ENCODE measurements around the gene C22orf42.
"Not testable (repeated sequence)": the region's sequence is repeated elsewhere in the genome, so short reads cannot be mapped to it uniquely, and the experiment has no call there.

C22orf42 gene

DNA sequence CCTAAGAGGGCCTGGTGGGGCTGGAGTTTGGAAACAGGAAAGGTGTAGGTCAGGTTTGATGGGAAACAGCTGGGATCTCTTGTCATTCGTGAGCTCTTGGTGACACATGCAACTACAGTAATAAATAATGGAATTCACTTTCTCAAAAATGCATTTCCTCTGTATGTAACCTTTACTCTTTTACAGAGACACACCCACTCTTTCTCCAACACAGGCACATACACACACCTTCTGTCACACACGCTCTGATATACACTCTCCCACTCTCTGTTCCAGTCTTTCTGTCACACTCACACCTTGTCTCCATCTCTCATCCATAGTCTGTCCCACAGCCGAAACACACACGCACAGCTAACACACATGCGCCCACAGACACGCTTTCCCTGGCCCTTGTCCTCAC is 6.6 kb upstream of the C22orf42 start:
- no peak for TF ChIP-seq CTCF (IDR thresholded peaks at IDR 0.05; ENCODE audit: low read length)
- no peak for TF ChIP-seq EZH2 (IDR thresholded peaks at IDR 0.05; ENCODE audit: borderline replicate concordance, low read length)
- H3K79me2 ChIP-seq (ENCODE audit: insufficient read depth, low read length): no peaks in the 10 kb centered on the region
- no peaks in the 10 kb centered on the region for H3K4me1 ChIP-seq (ENCODE audit: insufficient read depth, low read length, severe bottlenecking)
- H4K20me1 ChIP-seq (ENCODE audit: insufficient read depth, low read length): no peaks in the 10 kb centered on the region
- no peak overlapping the region for H3K4me2 ChIP-seq (ENCODE audit: low read length)
- no peak overlapping the region for H3K27ac ChIP-seq (ENCODE audit: low read depth, low read length, poor library complexity, severe bottlenecking)
- H3K9ac ChIP-seq (ENCODE audit: low read length): no peak overlapping the region
- no peaks in the 10 kb centered on the region for H3F3A ChIP-seq (ENCODE audit: insufficient read depth, low read length)
- no peaks in the 10 kb centered on the region for H3K9me3 ChIP-seq (ENCODE audit: low read length)
- no peaks in the 10 kb centered on the region; the same call in 1 of the 2 replicates for H3K27me3 ChIP-seq (ENCODE audit: insufficient read depth, low read length)
- H3K36me3 ChIP-seq (ENCODE audit: insufficient read depth, low read length): no peaks in the 10 kb centered on the region
- no peak overlapping the region for H2AFZ ChIP-seq (ENCODE audit: low read length)
- no peaks in the 10 kb centered on the region for H3K9me2 ChIP-seq (ENCODE audit: low read depth, low read length)
- H3K4me3 ChIP-seq (ENCODE audit: low read depth, low read length, poor library complexity, severe bottlenecking): no peak overlapping the region

- H3K9me3 ChIP-seq (ENCODE audit: low read length): no peaks in the 10 kb centered on the region
- no peak for TF ChIP-seq EZH2 (IDR thresholded peaks at IDR 0.05; ENCODE audit: borderline replicate concordance, low read length)
- TF ChIP-seq CTCF (IDR thresholded peaks at IDR 0.05; ENCODE audit: low read length): no peak
- H3K36me3 ChIP-seq (ENCODE audit: insufficient read depth, low read length): no peaks in the 10 kb centered on the region
- H2AFZ ChIP-seq (ENCODE audit: low read length): no peak overlapping the region
- no peaks in the 10 kb centered on the region; the same call in 1 of the 2 replicates for H3K27me3 ChIP-seq (ENCODE audit: insufficient read depth, low read length)
- no peak overlapping the region for H3K27ac ChIP-seq (ENCODE audit: low read depth, low read length, poor library complexity, severe bottlenecking)
- no peak overlapping the region for H3K9ac ChIP-seq (ENCODE audit: low read length)
- no peaks in the 10 kb centered on the region for H4K20me1 ChIP-seq (ENCODE audit: insufficient read depth, low read length)
- H3K4me2 ChIP-seq (ENCODE audit: low read length): no peak overlapping the region
- H3F3A ChIP-seq (ENCODE audit: insufficient read depth, low read length): no peaks in the 10 kb centered on the region
- H3K79me2 ChIP-seq (ENCODE audit: insufficient read depth, low read length): no peaks in the 10 kb centered on the region
- no peak overlapping the region for H3K4me3 ChIP-seq (ENCODE audit: low read depth, low read length, poor library complexity, severe bottlenecking)
- H3K4me1 ChIP-seq (ENCODE audit: insufficient read depth, low read length, severe bottlenecking): no peaks in the 10 kb centered on the region
- H3K9me2 ChIP-seq (ENCODE audit: low read depth, low read length): no peaks in the 10 kb centered on the region
These were observed 5.2 kb upstream of the C22orf42 start for GRCh38 chr22:32164075-32164860.

- not testable (repeated sequence) for H3K36me3 ChIP-seq (ENCODE audit: insufficient read depth, low read length); H3K9ac ChIP-seq (ENCODE audit: low read length); H3F3A ChIP-seq (ENCODE audit: insufficient read depth, low read length); H4K20me1 ChIP-seq (ENCODE audit: insufficient read depth, low read length); H3K4me3 ChIP-seq (ENCODE audit: low read depth, low read length, poor library complexity, severe bottlenecking); H3K27me3 ChIP-seq (ENCODE audit: insufficient read depth, low read length); H3K9me3 ChIP-seq (ENCODE audit: low read length); H3K4me2 ChIP-seq (ENCODE audit: low read length); H3K4me1 ChIP-seq (ENCODE audit: insufficient read depth, low read length, severe bottlenecking); H3K79me2 ChIP-seq (ENCODE audit: insufficient read depth, low read length); H3K9me2 ChIP-seq (ENCODE audit: low read depth, low read length); H3K27ac ChIP-seq (ENCODE audit: low read depth, low read length, poor library complexity, severe bottlenecking); H2AFZ ChIP-seq (ENCODE audit: low read length)
These were observed 1.3 kb upstream of the C22orf42 start for GRCh38 chr22:32160411-32160810.

- not testable (repeated sequence) for H3K4me1 ChIP-seq (ENCODE audit: insufficient read depth, low read length, severe bottlenecking); H4K20me1 ChIP-seq (ENCODE audit: insufficient read depth, low read length); H3K9ac ChIP-seq (ENCODE audit: low read length); H3K9me3 ChIP-seq (ENCODE audit: low read length); H3K79me2 ChIP-seq (ENCODE audit: insufficient read depth, low read length); H3K36me3 ChIP-seq (ENCODE audit: insufficient read depth, low read length); H3K4me2 ChIP-seq (ENCODE audit: low read length); H3K4me3 ChIP-seq (ENCODE audit: low read depth, low read length, poor library complexity, severe bottlenecking); H3F3A ChIP-seq (ENCODE audit: insufficient read depth, low read length); H2AFZ ChIP-seq (ENCODE audit: low read length); H3K27ac ChIP-seq (ENCODE audit: low read depth, low read length, poor library complexity, severe bottlenecking); H3K27me3 ChIP-seq (ENCODE audit: insufficient read depth, low read length); H3K9me2 ChIP-seq (ENCODE audit: low read depth, low read length)
These were observed 1.5 kb downstream of the C22orf42 start for GRCh38 chr22:32157632-32158031.

GRCh38 chr22:32154727-32155126 is 4.4 kb downstream of the C22orf42 start:
- H2AFZ ChIP-seq (ENCODE audit: low read length); H3K9ac ChIP-seq (ENCODE audit: low read length); H3K4me2 ChIP-seq (ENCODE audit: low read length); H3K79me2 ChIP-seq (ENCODE audit: insufficient read depth, low read length); H3K36me3 ChIP-seq (ENCODE audit: insufficient read depth, low read length); H4K20me1 ChIP-seq (ENCODE audit: insufficient read depth, low read length); H3K27me3 ChIP-seq (ENCODE audit: insufficient read depth, low read length); H3K27ac ChIP-seq (ENCODE audit: low read depth, low read length, poor library complexity, severe bottlenecking); H3K4me3 ChIP-seq (ENCODE audit: low read depth, low read length, poor library complexity, severe bottlenecking); H3K4me1 ChIP-seq (ENCODE audit: insufficient read depth, low read length, severe bottlenecking); H3K9me2 ChIP-seq (ENCODE audit: low read depth, low read length); H3F3A ChIP-seq (ENCODE audit: insufficient read depth, low read length); H3K9me3 ChIP-seq (ENCODE audit: low read length): not testable (repeated sequence)

DNA sequence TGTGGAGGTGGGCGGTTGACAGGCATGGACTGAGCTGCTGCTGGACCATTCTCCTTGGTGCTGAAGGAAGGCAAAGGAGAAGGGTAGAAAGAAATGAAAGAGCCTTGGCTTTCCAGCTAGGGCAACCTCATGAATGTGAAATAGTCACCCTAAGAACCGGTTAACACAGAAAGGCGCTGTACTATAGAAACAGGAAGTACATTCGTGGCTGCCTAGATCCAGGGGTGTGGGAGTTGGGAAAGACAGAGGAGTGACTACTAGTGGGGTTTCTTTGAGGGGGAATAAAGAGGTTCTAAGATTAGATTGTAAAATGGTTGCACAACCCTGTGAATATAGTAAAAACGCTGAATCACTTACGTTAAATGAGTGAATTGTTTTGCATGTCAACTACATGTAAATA is 7.5 kb downstream of the C22orf42 start:
- H3K4me3 ChIP-seq (ENCODE audit: low read depth, low read length, poor library complexity, severe bottlenecking); H4K20me1 ChIP-seq (ENCODE audit: insufficient read depth, low read length); H3K27ac ChIP-seq (ENCODE audit: low read depth, low read length, poor library complexity, severe bottlenecking); H3K9me3 ChIP-seq (ENCODE audit: low read length); H3K4me1 ChIP-seq (ENCODE audit: insufficient read depth, low read length, severe bottlenecking); H3K79me2 ChIP-seq (ENCODE audit: insufficient read depth, low read length); H3K36me3 ChIP-seq (ENCODE audit: insufficient read depth, low read length); H3F3A ChIP-seq (ENCODE audit: insufficient read depth, low read length); H2AFZ ChIP-seq (ENCODE audit: low read length); H3K4me2 ChIP-seq (ENCODE audit: low read length); H3K9ac ChIP-seq (ENCODE audit: low read length); H3K9me2 ChIP-seq (ENCODE audit: low read depth, low read length); H3K27me3 ChIP-seq (ENCODE audit: insufficient read depth, low read length): not testable (repeated sequence)
